ENCODE measurements around the gene EPB41L1.

EPB41L1 gene

DNA sequence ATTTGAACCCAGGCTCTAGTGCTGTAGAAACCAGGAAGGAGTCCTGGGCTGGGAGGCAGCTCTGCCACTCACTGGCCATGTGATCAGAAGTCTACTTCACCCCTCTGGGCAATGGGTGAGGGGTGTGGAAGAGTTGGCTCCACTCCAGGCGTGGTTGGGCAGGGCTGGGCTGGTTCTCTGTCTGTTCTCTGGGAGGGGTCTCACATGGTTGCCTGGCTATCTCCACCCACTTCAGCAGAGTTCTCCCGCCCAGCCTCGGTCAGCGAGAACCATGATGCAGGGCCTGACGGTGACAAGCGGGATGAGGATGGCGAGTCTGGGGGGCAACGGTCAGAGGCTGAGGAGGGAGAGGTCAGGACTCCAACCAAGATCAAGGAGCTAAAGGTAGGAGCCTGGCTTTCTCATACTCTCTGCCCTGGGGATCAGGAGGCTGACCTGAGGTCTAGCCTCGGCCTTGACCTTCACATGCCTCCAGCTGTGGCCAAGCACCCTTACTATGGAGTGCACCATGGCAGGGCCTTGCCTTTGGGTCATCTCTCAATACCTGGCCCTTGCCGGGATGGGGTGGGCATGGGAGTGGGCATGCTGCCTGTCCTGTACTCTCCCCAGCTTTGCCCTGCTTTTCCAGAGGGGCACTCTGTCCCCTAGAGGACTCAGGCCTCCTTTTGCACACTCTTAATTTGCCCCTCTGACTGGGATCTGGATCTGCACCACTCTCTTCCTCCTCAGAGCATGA lies 39.6 kb downstream of the EPB41L1 start:
- DNase-seq (ENCODE audit: low spot score): no peak

DNA sequence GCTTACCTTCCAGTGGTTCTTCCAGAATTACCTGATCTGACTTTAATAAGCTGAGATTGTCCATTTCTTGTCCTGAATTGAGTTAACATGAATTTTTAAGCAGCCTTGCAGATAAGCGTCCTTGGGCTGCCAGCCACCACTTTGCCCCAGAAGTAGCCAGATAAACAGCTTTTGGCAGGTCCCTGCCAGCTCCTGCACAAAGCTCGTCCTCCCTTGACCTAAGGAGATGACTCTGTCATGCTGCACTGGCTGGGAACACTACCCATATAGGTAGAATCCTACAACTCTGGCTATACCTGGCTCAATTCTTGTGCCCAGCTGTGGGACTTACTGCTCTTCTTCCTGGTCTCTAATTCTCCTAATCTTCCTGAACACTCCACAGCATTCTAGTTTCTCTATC lies 42.1 kb downstream of the EPB41L1 start:
- no peak for DNase-seq (ENCODE audit: low spot score)

DNA sequence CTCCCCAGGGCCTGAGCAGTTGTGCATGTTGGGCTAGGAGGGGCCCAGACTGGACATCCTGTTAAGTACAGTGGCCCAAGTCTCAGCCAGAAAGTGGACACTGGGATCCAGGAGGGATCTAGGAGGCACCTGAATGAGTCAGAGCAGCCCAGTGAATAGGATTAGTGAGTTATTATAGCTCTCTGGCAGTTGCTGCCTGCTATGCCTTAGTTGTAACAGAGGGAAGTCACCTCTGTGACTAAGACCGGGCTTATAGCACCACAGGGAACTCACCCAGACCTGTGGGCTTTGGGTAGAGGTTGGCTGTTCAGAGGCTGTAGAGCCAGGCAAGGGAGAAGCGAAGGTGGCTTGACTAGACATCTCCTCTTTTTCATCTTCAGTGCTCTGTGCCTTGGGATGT lies 42.7 kb downstream of the EPB41L1 start:
- no peak for DNase-seq (ENCODE audit: low spot score)

DNA sequence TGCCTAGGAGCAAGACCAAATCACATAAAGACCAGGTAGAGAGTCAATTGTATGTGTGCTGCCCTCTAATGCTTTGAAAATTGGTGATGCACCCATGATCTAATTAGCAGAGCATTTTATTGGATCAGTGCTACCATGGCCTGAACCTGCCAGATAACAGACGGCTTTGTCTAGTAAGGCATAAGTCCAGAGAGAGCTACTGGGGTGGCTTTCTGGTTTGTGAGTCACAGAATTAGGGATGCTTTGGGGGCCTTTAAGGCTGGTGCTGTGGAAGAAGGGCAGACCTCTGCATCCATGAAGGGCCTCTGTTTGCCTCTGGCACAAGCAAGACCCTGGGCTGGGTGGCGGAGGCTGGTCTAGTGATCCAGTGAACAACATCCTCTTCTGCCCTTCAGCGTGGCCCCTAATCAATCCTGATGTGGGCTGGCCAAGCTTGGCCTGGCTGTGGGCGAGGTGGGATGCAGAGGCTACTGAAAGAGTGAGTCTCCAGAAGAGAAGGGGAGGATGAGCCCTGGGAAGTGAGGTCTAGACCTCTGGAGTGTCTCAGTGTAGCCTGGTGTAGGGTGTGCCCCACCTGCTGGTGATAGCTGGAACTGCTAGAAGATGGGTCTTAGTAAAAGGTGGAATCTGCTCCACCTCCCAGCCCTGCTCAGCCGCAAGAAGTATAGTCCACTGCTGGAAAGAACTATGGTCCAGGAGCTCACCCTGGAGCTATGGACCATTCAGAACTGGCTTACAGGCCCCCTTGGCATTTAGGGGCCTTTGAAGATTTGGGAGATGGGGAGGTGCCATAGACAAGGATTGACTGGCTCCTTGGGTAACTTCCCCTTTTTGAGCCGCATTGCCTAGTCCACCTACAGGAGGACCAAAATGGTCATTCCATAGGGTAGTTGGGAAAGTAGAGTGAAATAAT lies 45.1 kb downstream of the EPB41L1 start:
- peak; percentile 94 for DNase-seq (ENCODE audit: low spot score)

DNA sequence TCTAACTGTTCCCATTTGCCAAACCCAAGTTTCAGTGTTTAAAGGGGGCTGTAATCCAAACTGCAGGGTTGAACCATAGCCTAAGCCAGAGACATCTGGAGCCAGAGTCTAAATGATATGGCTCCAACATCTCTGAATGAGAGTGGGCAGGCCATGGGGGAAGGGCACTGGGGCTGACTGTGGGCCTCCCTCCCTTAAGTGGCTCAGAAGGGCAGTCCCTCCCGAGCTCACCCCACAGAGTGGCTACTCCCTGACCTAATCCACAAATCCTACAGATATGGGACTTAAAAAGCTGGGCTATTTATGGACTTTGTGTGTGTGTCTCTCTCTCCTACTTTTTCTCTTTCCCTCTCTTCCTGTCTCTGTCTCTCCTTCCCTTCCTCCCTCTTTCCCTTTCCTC lies 45.9 kb downstream of the EPB41L1 start:
- DNase-seq (ENCODE audit: low spot score): no peak

DNA sequence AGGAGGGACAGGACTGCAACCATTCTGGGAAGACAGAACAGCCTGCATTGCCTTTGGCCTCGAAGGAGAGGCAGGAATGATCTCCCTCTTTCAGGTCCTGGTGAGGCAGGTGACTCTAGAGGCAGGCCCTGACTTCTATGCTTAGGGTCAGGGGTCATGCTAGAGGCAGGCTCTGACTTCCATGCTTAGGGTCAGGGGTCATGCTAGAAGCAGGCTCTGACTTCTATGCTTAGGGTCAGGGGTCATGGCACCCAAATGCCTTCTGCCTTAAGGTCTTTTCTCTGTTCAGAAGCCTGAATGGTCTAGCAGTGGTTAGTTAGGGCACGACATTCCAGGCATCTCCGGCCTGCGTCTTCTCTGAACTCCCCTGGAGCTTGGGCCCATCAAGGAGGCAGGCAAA lies 46.7 kb downstream of the EPB41L1 start:
- DNase-seq (ENCODE audit: low spot score): no peak

DNA sequence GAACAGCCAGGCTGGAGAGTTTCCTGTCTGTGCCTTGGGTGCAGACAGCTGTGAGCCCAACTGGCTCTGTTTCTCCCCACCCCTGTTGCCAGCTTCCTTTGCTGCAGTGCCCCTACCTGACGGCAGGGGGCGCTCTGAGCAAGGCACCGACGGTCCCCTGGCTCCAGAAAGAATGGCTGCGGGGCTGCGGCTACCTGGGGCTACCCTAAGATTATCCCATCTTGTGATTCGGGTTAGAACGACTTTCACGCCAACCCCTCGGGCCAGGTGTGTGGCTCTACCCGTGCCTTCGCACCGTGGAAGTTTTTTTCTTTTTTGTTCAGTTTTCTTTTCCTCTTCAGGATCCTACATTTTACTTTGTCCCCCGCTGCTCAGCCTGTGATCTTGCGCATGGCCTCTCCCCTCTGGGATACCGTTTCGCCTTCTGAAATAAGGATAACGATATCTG lies 48.4 kb downstream of the EPB41L1 start:
- peak; percentile 93 for DNase-seq (ENCODE audit: low spot score)

DNA sequence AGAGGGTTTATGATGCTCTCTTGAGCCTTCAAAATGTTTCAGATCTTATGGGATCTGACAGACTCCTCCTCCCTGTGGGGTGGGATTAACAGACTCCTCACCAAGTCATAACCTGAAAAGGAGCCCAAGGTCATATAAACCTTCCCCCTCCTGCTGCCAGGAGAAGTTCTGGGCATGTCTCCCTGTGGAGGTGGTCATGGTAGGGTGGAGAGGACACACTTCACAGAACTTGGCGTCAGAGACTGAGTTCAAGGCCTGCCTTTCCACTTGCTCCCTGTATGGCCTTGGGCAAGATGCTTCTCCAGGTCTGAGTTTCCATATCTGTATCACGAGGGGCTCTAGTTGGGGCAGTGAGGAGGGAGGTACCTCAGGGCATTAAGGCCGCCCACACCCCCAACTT lies 49.3 kb downstream of the EPB41L1 start:
- no peak for DNase-seq (ENCODE audit: low spot score)

GRCh38 chr20:36205026-36205425 lies 50.5 kb downstream of the EPB41L1 start:
- DNase-seq (ENCODE audit: low spot score): no peak

DNA sequence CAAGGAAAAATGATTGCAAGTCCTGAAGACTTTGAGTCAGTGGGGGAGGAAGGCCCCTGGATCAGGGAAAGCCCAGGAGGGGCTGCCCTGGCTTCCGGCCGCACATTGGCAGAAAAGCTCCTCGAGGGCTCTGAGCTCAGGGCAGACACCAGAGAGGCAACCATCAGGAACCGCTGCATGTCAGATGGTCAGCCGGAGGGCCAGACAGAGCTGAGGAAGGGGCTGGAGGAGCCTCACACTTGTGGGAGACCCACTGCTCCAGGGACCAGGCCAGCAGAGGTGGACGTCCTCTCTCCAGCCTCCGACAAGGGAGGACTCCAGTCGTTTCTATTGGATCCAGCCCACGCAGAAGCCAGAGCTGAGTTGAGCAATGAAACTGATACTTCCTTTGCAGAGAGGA lies 51.5 kb downstream of the EPB41L1 start:
- DNase-seq (ENCODE audit: low spot score): no peak

GRCh38 chr20:36206641-36207040 lies 52.1 kb downstream of the EPB41L1 start:
- DNase-seq (ENCODE audit: low spot score): no peak

GRCh38 chr20:36207602-36208001 lies 53.1 kb downstream of the EPB41L1 start:
- no peak for DNase-seq (ENCODE audit: low spot score)

DNA sequence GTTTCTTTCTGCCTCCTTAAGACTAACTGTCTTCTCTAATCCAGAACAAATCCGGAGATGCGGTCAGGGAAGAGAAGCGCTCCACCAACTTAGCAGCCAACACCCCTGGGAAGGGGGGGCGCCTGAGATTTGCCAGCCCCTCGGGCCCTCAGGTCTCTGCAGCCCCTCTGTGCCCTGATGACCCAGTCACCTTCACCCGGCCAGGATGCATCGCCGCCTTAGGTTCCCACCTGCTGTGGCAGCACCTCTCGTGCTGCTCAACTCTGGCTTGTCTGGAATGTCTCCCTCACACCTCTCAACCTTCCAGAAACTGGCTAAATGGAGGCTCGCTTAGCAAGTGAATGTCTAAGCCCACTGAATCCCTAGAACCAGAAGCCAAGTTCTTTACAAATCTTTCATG lies 53.7 kb downstream of the EPB41L1 start:
- DNase-seq (ENCODE audit: low spot score): no peak

DNA sequence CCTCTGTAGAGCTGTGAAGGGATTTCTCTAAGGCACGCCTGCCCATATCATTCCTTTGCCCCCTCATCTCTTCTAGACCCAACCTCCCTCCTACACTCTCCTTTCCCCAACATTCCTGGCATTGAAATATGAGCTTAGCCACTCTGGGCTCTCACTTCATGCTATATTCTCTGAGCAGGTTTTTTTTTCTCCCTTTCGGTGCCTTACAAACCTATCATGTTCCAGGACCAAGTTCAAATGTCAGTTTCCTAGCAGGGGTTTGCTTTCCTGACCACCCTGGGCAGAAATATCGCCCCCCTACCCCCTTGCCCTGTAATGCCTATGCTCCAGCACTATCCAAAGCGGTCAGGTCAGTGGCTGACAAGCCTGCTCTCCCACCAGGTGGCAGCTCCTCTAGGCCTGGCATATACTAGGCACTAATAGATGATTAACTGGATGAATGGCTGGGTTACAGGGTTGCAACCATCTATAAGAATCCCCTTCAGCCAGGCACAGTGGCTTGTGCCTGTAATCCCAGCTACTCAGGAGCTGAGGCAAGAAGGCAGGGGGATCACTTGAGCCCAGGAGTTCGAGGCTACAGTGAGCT lies 56.0 kb downstream of the EPB41L1 start:
- no peak for DNase-seq (ENCODE audit: low spot score)

DNA sequence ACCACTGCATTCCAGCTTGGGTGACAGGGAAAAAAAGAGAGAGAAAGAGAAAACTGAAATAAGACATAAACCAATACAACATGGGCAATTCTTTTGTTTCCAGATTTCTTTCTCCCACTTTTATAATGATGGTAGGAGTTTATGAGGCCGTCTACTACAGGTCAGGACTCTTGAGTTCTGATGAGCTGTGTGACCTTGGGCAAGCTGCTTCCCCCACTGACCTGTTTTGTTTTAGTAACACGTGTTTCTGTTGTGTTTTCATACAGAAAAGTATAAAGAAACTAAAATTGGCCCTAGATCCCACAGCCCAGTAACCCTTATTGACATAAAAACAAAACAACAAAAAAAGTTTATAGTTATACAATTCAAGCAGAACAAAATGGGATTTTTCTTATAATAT lies 58.8 kb downstream of the EPB41L1 start:
- DNase-seq (ENCODE audit: low spot score): no peak

DNA sequence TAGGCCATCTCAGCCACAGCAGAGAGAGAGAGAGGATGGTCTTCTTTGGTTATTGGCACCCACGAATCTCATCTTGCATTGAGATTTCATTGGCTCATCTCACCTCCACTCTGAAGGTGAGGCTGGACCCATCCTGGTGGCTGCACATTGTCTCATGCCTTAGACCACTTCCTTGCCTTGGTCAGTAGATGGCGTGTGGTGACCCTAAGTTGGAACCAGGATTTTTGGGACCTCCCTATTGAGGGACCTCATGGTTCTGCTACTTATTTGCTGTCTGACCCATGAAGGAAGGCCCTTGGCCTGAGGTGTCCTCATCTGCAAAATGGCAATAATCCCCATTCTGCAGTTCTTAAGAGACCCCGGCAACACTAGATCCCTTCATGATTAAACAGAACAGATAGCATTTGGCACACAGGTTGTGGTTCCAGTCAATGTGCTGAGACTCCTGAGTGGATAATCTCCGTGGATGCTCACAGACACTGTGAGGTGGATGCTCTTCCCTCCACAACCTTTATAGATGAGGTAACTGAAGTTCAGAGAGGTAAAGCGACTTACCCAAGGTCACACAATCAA lies 60.2 kb downstream of the EPB41L1 start:
- DNase-seq (ENCODE audit: low spot score): peak; percentile 66

GRCh38 chr20:36215778-36216177 lies 61.2 kb downstream of the EPB41L1 start:
- no peak for DNase-seq (ENCODE audit: low spot score)

GRCh38 chr20:36216314-36217025 lies 61.9 kb downstream of the EPB41L1 start:
- no peak for DNase-seq (ENCODE audit: low spot score)

DNA sequence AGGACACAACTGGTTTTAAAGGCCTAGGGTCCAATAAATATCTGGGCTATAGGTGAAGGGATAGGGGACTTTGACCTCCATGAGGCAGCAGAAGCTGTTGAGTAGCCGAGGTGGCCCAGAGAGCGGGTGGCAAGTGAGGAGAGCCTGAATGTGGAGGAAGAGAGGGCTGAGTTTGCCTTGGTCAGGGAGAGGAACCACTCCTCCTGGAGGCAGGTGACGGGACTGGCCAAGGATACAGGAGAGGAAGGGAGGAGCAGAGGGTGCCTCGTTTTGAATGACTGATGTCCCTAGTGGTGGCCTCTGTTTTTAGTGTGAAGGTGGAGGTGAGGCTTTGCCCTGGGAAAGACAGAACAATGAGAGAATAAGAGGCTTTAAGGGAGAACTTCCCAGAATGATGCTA lies 62.7 kb downstream of the EPB41L1 start:
- no peak for DNase-seq (ENCODE audit: low spot score)

GRCh38 chr20:36218380-36219064 lies 64.0 kb downstream of the EPB41L1 start:
- no peak for DNase-seq (ENCODE audit: low spot score)

GRCh38 chr20:36219671-36220220 lies 65.2 kb downstream of the EPB41L1 start:
- no peak for DNase-seq (ENCODE audit: low spot score)

Data from GM03348 (cell line).